NCI-H2107 (cell line): ENCODE measurements around the gene NUBPL.
"Not testable (repeated sequence)": the region's sequence is repeated elsewhere in the genome, so short reads cannot be mapped to it uniquely, and the experiment has no call there.

Experiments used
- DNase-seq: peaks from one replicate; lab custom pipeline; 2025; lab: John Stamatoyannopoulos, UW

The NUBPL gene

DNA sequence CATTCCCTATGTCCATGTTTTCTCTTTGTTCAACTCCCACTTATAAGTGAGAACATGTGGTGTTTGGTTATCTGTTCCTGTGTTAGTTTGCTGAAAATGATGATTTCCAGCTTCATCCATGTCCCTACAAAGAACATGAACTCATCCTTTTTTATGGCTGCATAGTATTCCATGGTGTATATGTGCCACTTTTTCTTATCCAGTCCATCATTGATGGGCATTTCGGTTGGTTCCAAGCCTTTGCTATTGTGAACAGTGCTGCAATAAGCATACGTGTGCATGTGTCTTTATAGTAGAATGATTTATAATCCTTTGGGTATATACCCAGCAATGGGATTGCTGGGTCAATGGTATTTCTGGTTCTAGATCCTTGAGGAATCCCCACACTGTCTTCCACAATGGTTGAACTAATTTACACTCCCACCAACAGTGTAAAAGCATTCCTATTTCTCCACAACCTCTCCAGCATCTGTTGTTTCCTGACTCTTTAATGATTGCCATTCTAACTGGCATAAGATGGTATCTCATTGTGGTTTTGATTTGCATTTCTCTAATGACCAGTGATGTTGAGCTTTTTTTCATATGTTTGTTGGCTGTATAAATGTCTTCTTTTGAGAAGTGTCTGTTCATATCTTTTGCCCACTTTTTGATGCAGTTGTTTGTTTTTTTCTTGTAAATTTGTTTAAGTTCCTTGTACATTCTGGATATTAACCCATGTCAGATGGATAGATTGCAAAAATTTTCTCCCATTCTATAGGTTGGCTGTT, 252.7 kb downstream of the NUBPL start:
- DNase-seq, result not testable (repeated sequence)

GRCh38 chr14:31819281-31819680, 258.1 kb downstream of the NUBPL start:
- DNase-seq, result no peak

DNA sequence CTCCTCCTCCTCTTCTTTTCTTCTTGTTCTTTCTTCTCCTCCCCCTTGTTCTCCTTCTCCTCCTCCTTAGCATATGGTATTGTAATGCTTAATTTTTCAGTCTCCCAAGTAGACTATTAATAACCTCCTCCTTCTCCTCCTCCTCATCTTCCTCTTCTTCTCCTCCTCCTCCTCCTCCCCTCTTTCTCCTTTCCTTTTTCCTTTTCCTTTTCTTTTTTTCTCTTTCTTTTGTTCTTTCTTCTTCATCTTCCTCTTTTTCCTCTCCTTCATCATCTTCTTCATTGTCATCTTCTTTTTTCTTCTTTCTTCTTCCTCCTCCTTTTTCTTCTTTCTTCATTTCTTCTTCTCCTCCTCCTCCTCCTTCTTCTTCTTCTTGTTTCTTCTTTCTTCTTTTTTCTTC, 264.3 kb downstream of the NUBPL start:
- no peak for DNase-seq

- DNase-seq, result no peak
These were observed 266.1 kb downstream of the NUBPL start for GRCh38 chr14:31827325-31827724.

DNA sequence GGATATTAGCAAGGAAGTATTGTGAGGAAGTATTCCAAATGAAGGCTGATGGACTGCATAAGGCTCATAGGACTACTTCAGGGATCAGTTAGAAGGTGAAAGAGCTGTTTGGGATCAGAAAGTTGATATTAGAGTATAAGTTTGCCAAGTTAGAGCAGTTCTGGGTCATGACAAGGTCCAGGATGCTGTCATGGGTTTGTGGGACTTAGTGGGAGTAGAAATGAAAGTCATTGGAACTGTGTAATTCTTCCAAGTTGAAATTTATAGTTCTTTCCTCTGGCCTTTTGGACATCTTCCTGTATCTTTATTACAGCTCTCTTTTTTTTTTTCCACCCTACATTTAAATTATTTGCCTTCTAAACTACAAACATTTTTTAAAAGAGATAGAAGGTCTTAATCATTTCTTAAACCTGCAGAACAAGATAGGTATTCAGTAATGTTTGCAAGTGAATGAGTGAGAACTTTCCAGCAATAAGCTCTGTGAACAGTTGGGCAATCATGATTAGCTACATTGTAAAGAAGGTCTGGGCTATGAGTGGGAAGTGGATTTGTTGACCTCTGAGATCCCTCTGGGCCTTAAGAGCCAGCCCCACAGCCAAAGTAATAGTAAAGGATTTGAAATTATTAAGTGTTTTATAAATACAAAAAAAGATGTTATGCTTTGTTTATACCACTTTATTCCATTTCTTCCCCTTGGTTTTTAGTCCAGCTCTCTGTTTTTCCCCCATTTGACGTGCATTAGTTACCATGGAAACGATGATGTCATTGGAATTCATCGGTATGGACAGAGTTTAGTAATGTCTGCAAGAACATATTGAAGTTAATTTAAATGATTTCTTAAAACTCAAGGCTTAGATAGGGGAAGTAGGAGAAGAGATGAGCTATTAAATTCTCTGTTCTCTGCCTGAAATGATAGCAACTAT, 268.0 kb downstream of the NUBPL start:
- no peak for DNase-seq

DNA sequence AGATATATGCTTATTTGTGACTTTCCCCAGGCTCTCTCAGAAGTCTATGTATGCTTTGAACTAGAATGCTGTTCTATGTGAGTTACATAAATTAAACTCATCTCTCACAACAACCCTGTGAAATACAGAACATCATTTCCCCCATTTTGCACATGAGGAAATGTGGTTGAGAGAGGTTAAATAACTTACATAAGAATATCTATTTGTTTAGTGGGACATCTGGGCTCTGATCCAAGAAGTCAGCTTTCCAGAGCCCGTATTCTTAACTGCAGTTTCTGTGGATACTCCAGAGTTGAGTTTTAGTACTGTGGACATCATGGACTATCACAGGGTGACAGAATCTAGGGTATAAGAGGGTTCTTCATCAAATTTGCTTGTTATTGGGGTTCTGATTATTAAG, 273.4 kb downstream of the NUBPL start:
- DNase-seq, result peak; percentile 14

- no peak for DNase-seq
These were observed 273.8 kb downstream of the NUBPL start for GRCh38 chr14:31835049-31835448.

DNA sequence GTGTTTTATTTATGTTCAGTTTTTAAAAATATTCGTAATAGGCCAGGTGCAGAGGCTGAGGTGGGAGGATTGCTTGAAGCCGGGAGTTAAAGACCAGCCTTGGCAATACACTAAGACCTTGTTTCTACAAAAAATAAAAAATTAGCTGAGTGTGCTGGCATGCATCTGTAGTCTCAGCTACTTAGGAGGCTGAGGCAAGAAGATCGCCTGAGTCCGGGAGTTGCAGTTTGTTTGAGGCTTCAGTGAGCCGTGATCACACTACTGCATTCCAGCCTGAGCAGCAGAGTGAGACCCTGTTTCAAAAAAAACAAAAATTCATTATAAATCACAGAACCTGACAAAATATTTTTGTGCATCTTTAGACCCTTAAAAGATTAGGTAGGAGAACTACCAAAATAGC, 275.8 kb downstream of the NUBPL start:
- no peak for DNase-seq

GRCh38 chr14:31842899-31843298, 281.7 kb downstream of the NUBPL start:
- peak; percentile 39 for DNase-seq

DNA sequence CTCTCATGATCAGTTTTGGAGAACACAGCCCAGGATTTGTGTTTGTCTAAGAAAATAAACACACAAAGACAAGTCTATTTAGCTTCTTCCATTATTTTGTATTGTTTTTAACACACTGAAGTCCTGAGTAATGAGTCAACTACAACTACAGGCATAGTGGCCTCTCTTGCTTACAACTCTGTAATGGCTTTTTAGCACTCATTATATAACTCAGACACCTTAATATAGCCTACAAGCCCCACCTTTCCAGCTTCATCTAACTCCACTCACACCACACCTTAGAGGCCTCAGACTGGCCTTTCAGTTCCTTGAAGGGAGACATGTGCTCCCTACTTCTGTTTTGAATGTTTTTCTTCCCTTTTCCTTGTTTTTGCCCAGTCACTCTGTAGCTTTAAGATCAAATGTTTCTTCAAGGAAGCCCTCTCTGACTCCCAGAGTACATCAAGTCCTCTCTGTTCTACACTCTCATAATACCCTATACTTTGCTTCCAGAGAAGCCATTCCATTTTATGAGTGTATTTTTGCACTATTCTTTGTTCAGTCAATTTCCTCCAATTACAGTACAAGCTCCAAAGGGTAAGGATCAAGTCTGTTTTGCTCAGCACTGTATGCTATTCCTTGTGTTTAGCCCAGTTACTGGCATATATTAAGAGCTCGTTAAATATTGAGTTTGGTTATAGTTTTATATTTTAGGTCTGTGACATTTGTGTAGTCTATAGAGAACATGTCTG, 282.3 kb downstream of the NUBPL start:
- DNase-seq, result no peak

DNA sequence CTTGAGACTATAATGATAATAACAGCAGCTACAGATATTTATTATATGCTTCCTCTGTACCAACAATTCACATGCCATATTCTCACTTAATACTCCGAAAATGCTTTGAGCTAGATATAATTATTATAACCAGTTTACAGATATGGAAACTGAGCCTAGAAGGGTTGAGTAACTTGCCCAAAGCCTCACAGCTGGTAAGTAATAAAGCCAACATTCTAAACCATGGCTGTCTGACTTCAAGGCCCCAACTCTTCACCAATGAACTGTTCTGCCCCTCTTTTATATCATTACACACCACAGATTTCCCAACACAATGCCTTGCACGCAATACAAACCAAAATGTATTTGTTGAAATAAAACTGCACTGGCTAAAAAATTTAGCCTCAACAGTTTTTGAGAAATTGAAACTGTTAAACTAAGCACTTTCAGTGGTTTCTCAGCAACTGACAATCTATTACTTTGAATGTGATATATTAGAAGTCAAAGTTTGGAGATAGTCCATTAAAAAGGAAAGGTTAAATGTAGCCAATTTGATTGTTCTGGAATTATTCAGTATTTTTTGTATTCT, 293.4 kb downstream of the NUBPL start:
- no peak for DNase-seq

- no peak for DNase-seq
These were observed 294.1 kb downstream of the NUBPL start for GRCh38 chr14:31855262-31855661.

DNA sequence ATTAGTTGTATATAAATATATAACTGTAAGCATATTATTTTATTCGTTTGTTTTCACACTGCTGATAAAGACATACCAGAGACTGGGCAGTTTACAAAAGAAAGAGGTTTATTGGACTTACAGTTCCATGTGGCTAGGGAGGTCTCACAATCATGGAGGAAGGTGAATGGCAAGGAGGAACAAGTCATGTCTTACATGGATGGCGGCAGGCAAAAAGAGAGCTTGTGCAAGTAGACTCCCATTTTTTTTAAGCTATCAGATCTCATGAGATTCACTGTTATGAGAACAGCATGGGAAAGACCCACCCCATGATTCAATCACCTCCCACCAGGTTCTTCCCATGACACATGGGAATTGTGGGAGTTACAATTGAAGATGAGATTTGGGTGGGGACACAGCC, 294.8 kb downstream of the NUBPL start:
- DNase-seq, result not testable (repeated sequence)

- DNase-seq, result no peak
These were observed 297.7 kb downstream of the NUBPL start for GRCh38 chr14:31858868-31859267.

DNA sequence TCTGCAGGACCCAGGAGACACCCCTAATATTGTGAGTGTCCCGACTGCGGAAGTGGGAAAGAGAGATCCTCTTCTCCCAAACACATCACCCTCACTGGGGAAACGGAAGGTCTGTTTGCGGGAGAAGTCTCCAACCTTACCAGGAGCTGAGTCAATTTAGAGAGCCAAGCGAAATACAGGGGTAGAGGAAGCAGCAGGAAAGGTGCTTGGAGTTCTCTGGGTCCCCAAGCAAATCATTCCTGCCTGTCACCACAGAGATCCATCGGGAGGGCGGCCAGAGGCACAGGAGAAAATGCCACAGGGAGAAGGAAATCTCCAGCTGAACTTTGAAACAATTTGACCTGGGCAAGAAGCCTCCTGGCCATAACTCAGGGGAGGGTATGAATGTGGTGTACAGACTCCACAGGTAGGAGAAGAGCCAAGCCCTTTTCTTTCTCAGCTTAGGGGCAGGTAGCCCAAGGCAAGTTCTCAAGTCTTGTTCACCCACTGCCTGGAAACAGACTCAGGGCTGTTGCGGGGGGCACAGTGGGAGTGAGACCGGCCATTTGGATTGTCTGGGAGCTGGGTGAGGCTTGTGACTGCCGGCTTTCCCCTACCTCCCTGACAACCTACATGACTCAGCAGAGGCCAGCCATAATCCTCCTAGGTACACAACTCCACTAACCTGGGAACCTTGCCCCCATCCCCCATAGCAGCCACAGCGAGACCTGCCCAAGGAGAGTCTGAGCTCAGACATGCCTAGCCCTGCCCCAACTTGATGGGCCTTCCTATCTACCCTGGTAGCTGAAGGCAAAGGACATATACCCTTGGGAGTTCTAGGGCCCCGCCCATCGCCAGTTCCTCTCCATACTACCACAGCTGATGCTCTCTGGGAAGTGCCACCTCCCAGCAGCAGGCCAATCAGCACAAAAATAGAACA, 304.0 kb downstream of the NUBPL start:
- no peak for DNase-seq

- DNase-seq, result no peak
These were observed 306.4 kb downstream of the NUBPL start for GRCh38 chr14:31867570-31867969.

GRCh38 chr14:31868096-31868495, 306.9 kb downstream of the NUBPL start:
- DNase-seq, result not testable (repeated sequence)

- no peak for DNase-seq
These were observed 315.5 kb downstream of the NUBPL start for GRCh38 chr14:31876741-31877140.

DNA sequence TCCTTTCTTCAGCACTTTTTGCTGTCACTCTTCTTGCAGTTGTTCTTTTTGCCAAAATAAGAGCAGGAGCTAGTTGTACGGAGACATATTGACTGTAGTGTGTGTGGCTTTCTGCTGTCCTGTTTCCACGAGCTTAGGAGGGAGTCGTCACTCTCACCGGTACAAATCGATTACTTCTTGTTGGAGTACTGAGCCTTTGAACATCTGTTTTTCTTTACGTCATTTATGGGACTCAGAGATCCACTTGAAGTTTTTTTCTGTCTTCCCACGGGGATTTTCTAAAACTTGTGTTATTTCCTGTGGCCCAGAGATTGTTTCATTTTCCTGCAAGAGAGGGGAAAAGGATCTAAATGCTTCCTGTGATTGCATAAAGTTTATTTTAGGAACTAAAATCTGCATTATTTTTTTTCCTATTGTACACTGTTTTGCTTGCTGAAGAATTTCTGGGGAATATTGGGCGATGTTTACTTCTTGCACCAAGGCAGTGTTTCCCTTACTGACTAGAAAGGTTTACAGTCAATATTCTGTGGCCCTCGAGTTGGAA, 316.1 kb downstream of the NUBPL start:
- no peak for DNase-seq

DNA sequence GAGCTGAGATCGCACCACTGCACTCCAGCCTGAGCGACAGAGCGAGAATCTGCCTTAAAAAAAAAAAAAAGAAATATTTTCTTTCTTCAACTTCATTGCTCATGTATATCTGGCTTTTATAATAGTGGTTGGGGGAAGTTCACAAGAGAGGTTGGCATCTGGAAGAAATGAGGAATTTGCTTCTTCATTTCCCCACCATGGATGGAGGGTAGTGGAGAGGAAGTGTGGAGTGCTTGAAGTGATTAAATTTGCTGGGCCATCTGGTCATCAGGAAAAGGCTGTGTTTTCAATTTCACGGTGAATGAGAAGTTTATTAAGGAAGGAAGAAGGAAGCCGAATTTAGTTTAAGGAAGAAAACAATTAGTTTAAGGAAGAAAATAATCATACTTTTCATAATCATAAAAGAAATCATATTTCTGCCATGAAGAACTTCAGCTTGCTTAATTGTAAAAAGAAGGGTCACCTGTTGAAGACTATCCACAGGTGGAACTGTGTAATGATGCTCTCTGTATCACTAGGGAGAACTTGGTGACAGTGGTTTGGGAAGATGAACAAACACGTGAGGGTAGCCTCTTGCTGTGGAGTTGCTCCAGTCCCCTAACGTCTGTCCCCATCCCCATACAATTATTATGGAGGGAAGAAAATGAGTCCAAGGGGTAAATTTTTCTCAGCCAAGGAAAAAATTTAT, 318.6 kb downstream of the NUBPL start:
- DNase-seq, result no peak
